GM19463 (cell line): ENCODE results near the gene PIPOX.
"Not testable (repeated sequence)": the region's sequence is repeated elsewhere in the genome, so short reads cannot be mapped to it uniquely, and the experiment has no call there.

Experiments used
- ATAC-seq: cut with Tn5 transposase; IDR thresholded peaks from one replicate; pipeline ENCODE4 v1.9.1; 2021; ENCODE audit warnings: mild to moderate bottlenecking, moderate library complexity; ENCODE audit not compliant: unreplicated experiment

PIPOX gene

DNA sequence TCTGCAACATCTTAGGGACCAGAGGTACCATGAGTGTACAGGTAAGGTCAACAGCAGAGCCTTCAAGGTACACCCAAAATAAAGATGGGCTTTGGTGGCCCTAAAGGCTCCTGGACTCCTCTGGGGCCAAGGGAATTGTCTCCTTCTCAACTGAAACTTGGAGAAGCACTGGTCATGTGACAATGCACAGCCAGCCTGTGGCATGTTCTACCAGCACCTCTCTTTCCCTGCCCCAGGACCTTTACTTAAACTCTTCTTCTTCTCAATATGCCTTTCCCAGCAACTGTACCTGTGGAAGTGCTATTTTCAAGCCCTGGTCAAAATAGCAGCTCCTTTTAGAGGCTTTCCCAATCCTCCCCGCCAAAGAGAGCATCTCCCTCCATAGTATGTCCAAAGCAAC is 28.4 kb downstream of the PIPOX start:
- ATAC-seq, result no peak

GRCh38 chr17:29073045-29073444 is 30.1 kb downstream of the PIPOX start:
- ATAC-seq, result no peak

DNA sequence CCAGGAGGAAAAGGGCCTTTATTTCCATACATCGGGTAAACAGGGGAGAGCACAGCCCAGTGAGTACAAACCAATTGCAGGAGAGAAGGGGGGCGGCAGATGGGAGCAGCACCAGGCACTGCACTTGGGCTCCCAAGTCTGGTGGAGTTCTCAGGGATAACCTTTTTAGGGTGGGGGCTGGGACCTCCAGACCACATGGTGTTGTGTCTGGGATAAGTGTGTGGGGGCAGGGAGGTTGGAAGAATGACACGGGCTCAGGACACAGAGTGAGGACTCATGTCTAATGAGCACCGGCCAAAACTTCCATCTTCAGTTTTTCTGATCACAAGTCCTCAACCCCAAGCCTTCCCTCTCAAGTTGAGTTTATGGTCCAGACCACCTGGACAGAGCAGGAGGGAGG is 30.6 kb downstream of the PIPOX start:
- ATAC-seq, result no peak

GRCh38 chr17:29074488-29074887 is 31.5 kb downstream of the PIPOX start:
- no peak for ATAC-seq

DNA sequence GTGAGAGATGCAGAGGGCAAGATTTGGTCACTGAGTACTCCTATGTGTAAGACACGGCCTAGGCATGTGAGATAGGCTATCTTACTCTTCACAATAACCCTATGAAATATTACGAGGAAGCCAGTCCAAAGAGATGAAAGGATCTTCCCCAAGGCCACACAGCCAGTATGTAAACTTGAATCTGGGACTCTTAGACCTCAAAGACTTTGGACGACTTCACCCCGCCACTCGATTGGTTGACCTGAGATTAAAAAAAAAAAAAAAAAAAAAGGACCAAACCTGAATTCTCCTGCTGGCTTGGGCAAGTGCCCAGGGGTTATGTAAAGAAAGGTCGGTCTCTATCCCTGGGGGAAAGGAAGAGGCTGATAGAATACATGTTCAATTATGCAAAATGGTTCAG is 33.1 kb downstream of the PIPOX start:
- ATAC-seq, result no peak

DNA sequence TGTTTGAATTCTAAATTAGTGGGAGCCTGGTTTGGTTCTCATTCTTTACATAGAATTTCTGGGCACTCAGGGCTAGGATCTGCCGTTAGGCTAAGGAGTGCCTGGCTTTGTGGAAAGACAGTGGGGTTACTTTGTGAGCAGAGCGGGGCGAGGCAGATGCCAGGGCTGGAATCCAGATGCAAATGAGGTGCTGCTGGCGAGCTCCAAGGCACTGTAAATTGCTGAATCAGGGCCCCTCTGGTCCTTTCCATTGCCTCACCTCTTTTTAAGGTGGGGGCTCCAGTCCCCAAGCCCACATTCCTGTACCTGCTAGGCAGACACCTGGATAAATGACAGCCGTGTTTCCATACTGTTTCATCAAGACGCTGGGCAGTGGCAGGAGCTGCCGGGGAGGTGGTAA is 33.8 kb downstream of the PIPOX start:
- no peak for ATAC-seq

DNA sequence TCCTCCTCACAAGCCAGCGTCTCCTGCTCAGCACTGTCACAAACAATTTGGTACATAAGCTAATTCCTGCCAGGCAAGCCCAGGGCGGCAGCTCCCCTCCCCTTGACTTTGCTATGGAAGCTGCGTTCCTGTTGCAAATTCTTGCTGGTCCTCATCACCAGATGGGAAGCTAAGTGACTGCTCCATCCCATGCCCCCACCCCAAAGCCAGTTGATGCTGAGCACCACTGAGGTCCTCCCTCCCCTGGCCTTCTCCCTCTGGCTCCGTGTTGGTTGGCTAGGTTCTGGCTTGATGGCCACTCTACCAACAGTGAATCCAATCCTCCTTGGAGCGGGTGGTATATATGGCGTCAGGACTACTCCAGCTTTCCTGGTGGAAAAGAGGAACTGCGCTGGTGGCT is 34.4 kb downstream of the PIPOX start:
- no peak for ATAC-seq

GRCh38 chr17:29078183-29079045 is 35.5 kb downstream of the PIPOX start:
- ATAC-seq, result no peak

DNA sequence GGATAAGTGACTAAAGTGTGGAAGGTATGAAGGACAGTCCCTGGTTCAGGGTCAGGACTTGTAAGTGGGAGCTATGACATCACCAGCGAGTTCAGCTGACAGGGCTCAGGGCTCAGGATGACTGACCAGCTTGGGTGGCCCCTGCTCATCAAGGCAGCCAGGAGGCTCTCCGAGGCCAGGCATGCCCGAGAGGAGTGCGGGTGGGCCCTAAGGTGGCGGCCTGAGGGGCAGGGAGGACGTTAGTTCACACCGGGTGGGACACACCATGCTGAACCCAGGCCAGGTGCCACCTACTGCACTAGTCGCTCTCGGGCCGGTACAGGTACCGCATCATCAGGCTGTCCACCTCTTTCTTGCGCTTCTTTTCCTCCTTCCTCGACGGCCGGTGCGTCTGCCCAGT is 36.5 kb downstream of the PIPOX start:
- ATAC-seq, result no peak

GRCh38 chr17:29079887-29080286 is 36.9 kb downstream of the PIPOX start:
- ATAC-seq, result no peak

GRCh38 chr17:29080323-29080722 is 37.4 kb downstream of the PIPOX start:
- ATAC-seq, result no peak

DNA sequence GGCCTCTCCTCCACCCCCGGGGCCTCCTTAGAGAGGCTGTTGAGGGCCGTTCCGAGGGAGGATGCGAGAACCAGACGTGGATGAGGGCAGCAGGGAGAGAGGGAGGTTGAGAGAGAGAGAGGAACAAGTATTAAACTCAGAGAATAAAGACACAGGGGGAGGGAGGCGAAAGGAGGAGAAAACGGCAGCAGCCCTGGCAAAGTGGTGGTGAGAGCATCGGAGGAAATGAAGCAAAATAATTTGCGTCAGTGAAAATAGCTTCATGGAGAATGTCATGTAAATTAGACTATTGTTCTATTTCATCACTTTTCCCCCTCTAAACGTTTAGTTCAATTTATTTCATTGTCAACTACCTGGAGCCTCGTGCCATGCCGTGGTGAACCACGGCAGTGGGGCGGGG is 38.0 kb downstream of the PIPOX start:
- no peak for ATAC-seq

DNA sequence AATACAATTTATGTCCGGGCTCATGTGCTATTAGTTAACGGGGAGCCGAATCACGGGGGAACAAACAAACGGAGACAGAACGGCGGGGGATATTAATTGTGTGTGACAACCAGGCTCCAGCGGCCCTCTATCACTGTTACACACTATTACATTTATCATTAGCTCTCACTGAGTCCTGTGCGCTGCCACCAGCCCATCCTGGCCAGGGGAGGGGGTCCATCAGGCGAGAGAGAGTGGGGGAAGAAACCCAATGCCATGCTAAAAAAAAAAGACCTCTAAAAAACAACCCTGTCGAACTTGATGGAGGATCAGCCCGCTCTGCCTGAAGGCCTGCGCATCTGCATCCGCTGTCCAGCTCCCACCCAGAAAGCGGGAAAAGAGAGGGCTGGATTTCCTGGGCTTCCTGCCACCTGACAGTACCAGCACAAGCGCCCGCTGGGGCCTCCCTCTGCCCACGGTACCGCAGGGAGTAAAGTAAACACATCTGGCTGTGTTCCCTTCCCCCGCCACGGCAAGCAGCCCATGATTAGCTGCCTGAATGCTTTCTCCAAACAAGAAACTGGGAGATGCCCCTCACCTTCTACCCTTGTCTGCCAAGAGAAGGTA is 41.7 kb downstream of the PIPOX start:
- no peak for ATAC-seq

DNA sequence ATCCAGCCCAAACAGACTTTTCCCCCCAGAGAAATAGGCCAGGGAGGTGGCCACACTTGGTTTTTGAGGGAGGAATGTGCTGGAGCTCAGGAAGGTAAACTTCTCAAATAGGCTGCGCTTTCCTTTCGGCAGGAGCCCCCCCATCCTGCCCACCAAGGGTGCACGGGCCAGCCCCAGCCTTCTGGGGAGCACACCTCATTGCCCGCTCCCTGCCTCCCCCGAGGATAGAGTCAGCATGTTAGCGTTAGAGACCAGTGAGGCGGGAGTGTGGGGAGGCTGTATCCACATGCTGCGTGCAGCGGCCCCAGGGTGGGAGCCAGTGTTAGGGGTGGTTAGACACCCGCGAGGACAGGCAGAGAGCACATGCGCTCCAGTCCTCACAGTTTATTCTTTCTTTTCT is 42.3 kb downstream of the PIPOX start:
- ATAC-seq, result no peak

DNA sequence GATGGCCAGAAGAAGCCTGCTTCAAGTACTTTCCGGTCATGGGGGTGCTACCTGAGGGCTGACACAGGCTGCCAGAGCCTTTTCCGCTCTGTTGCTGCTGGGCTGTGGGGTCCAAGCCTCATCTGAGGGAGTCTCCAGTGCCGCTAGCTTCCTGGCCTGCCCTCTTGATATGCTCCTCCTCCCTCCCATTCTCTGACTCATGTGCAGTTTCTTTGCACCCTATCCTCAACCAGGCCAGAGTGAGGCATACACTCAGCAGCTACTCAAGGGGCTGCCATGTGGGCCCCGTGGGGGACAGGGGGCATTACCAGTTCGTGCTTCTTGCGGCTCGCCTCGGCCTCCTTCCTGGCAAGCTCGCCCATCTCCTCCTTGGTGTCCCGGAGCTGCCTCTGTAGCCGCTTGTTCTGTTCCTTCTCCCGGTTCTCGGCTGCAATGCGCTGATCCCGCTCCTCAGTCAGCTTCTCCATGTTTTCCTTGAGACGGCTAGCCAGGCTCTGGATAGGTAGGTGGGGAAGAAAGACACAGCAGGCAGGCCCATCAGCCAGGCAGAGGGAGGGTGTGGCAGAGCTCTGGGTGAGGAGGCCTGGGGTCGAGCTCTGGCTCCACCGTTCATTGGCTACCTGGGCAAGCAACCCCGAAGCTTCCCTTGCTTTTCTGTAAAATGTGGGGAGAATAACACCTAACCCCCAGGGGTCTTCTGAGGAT is 43.8 kb downstream of the PIPOX start:
- ATAC-seq, result no peak

DNA sequence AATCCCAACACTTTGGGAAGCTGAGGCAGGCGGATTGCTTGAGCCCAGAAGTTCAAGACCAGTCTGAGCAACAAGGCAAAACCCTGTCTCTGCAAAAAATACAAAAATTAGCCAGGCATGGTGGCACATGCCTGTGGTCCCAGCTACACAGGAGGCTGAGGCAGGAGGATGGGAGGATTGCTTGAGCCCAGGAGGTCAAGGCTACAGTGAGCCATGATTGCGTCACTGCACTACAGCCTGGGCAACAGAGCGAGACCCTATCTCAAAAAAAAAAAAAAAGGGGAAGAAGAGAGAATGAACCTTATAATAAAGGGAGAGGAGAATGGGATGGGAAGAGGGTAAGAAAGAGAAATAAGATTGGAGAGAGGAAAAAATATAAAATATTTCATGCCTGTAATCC is 45.8 kb downstream of the PIPOX start:
- not testable (repeated sequence) for ATAC-seq

GRCh38 chr17:29089601-29090044 is 46.7 kb downstream of the PIPOX start:
- no peak for ATAC-seq

GRCh38 chr17:29090108-29090507 is 47.2 kb downstream of the PIPOX start:
- no peak for ATAC-seq

- no peak for ATAC-seq
Measured at GRCh38 chr17:29090750-29091605, 48.0 kb downstream of the PIPOX start.

GRCh38 chr17:29091606-29092289 is 48.8 kb downstream of the PIPOX start:
- no peak for ATAC-seq
